ENCODE results near the gene PLXNA4.

GRCh38 chr7:132609906-132610520, 33.7 kb upstream of the PLXNA4 start:
- TF ChIP-seq CTCF (IDR thresholded peaks at IDR 0.05; ENCODE audit: low read length) (no peak), EZH2 (IDR thresholded peaks at IDR 0.05; ENCODE audit: borderline replicate concordance, low read length) (no peak)
